Subcutaneous adipose tissue (tissue), 4 donors: ENCODE data around the gene KLF2. TPM values are rescaled to one million over a fixed set of nuclear protein-coding genes. Genes with fewer than 3 reads are reported as not detected.

Experiments
- total RNA-seq, 4 donors: library from RNA; depleted of rRNA; stranded (reverse); fragments of >200 nt; gene quantifications; one replicate each; pipeline ENCODE4 v1.1.0, GENCODE V29; 2016
- TF ChIP-seq, protein P1 (sequence below): fragments of 450-650 bp; IDR thresholded peaks from one replicate; pipeline ENCODE4 v1.5.1; 2016; ENCODE audit warnings: low read depth, mild to moderate bottlenecking, control low read depth, antibody characterized with exemption, moderate library complexity

KLF2 gene
- total RNA-seq, 4 donors from 2014 or later: 17.8 to 70.6 (median 27.9) TPM

DNA sequence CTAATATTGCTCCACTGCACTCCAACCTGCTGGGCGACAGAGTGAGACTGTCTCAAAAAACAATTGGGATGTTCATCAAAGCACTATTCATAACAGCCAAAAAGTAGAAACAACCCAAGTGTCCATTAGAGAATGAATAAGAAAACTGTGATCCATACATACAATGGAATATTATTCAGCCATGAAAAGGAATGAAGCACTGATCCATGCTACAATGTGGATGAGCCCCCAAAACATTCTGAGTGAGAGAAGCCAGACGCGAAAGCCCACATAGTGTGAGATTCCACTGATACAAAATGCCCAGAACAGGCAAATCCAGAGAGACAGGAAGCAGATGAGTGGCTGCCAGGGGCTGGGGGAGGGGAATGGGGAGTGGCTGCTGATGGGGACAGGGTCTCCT, 16.0 kb downstream of the KLF2 start:
- TF ChIP-seq, protein P1, sequence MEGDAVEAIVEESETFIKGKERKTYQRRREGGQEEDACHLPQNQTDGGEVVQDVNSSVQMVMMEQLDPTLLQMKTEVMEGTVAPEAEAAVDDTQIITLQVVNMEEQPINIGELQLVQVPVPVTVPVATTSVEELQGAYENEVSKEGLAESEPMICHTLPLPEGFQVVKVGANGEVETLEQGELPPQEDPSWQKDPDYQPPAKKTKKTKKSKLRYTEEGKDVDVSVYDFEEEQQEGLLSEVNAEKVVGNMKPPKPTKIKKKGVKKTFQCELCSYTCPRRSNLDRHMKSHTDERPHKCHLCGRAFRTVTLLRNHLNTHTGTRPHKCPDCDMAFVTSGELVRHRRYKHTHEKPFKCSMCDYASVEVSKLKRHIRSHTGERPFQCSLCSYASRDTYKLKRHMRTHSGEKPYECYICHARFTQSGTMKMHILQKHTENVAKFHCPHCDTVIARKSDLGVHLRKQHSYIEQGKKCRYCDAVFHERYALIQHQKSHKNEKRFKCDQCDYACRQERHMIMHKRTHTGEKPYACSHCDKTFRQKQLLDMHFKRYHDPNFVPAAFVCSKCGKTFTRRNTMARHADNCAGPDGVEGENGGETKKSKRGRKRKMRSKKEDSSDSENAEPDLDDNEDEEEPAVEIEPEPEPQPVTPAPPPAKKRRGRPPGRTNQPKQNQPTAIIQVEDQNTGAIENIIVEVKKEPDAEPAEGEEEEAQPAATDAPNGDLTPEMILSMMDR: no peak

DNA sequence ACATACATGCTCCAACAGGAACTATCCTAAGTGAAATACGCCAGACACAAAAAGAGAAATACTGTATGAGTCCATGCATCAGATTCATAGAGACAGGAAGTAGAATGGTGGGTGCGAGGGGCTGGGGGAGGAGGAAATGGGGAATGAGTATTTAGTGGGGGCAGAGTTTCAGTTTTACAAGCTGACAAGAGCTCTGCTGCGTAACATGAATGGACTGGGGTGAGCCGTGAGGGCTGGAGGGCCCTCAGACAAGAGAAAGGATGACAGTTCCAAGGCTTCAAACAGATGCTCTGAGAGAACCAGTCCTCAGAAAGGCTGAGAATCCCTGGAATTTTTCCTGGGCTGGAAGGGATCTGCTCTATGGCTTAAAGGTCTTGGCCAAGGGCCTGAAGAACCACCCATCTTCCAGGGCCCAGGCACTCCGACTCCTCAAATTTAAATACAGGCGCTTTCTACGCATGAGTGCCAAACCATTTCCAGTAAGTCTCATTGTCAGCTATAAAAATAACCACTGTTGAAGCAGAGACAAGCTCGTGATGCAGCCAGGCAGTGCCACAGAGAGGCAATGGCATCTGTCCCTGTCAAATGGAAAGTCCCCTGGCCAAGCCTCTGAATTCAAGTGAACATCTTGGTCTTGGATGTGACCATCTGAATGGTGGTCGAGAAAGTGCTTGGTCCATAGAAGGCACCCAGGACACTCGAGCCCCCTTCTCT, 17.5 kb downstream of the KLF2 start:
- TF ChIP-seq, protein P1: no peak

DNA sequence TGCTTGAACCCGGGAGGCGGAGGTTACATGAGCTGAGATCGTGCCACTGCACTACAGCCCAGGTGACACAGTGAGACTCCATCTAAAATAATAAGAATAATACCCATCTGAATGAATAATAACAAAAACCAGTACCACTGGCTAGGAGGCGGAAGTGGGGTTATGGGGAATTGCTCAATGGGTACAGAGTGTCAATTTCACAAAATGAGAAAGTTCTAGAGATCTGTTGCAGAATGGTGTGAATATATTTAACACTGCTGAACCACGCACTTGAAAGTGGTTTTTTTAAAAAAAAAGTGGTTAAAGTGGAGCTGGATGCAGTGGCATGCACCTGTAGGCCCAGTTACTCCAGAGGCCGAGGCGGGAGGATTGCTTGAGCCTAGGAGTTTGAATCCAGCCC, 18.5 kb downstream of the KLF2 start:
- TF ChIP-seq, protein P1: no peak

- TF ChIP-seq, protein P1: no peak
Observed at GRCh38 chr19:16345457-16345856, 20.8 kb downstream of the KLF2 start.

GRCh38 chr19:16347706-16348105, 23.1 kb downstream of the KLF2 start:
- TF ChIP-seq, protein P1: no peak

DNA sequence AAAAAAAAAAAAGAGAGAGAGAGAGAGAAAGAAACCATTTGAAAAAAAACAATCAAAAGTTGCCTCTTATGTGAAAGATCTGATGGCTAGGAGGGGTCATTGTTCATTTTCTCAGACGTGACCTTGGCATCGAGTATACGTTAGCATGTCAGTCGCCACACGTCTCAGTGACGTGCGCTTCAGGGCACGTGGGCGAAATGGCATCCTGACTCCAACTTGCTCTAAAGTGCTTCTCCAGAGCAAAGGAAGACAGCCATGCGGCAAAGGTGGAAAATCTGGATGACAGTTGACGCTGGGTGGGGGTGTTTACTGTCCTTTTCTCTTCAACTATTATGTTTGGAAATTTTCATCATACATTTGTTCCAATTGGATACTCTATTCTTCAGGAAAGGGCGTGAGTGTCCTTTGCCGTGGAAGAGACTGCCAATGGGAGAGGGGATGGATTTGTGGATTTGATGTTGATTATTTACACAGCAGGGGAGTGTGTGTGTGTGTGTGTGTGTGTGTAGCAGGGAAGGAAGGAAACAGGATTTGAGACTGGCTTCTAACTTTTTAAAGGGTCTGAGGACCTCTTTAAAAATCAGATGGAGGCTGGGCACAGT, 25.0 kb downstream of the KLF2 start:
- TF ChIP-seq, protein P1: no peak

- TF ChIP-seq, protein P1: no peak
Observed at GRCh38 chr19:16351133-16351809, 26.6 kb downstream of the KLF2 start.
